Activated CD8-positive, alpha-beta memory T cell treated with anti-CD3 and anti-CD28 coated beads, Interleukin-2, amount 50 U/mL, for 4 hours (primary cell): ENCODE measurements around the gene ADGRB2.

Experiments
- DNase-seq: peaks from one replicate; pipeline ENCODE4 v3.0.0-alpha.2; 2020

The ADGRB2 gene

GRCh38 chr1:31700468-31701090 is 63.6 kb downstream of the ADGRB2 start:
- DNase-seq = no peak

- no peak for DNase-seq
These were observed 64.7 kb downstream of the ADGRB2 start for GRCh38 chr1:31699341-31699891.

GRCh38 chr1:31697369-31697984 is 66.7 kb downstream of the ADGRB2 start:
- DNase-seq = no peak

GRCh38 chr1:31696242-31696641 is 67.9 kb downstream of the ADGRB2 start:
- no peak for DNase-seq

- no peak for DNase-seq
These were observed 68.8 kb downstream of the ADGRB2 start for GRCh38 chr1:31695327-31695726.

- no peak for DNase-seq
These were observed 69.2 kb downstream of the ADGRB2 start for GRCh38 chr1:31694964-31695313.

GRCh38 chr1:31694069-31694963 is 69.8 kb downstream of the ADGRB2 start:
- no peak for DNase-seq

- no peak for DNase-seq
These were observed 70.9 kb downstream of the ADGRB2 start for GRCh38 chr1:31693231-31693630.

- no peak for DNase-seq
These were observed 72.2 kb downstream of the ADGRB2 start for GRCh38 chr1:31691951-31692350.

GRCh38 chr1:31691446-31691845 is 72.7 kb downstream of the ADGRB2 start:
- DNase-seq = no peak

GRCh38 chr1:31690921-31691320 is 73.2 kb downstream of the ADGRB2 start:
- no peak for DNase-seq

GRCh38 chr1:31689854-31690253 is 74.3 kb downstream of the ADGRB2 start:
- no peak for DNase-seq

- DNase-seq = no peak
These were observed 74.8 kb downstream of the ADGRB2 start for GRCh38 chr1:31689379-31689778.

- no peak for DNase-seq
These were observed 75.8 kb downstream of the ADGRB2 start for GRCh38 chr1:31688233-31688918.

GRCh38 chr1:31687601-31688000 is 76.5 kb downstream of the ADGRB2 start:
- DNase-seq = no peak

- DNase-seq = no peak
These were observed 78.3 kb downstream of the ADGRB2 start for GRCh38 chr1:31685795-31686194.

GRCh38 chr1:31683997-31684396 is 80.1 kb downstream of the ADGRB2 start:
- DNase-seq = no peak

GRCh38 chr1:31681415-31681814 is 82.7 kb downstream of the ADGRB2 start:
- DNase-seq = no peak

GRCh38 chr1:31679676-31680230 is 84.4 kb downstream of the ADGRB2 start:
- no peak for DNase-seq

GRCh38 chr1:31679091-31679490 is 85.0 kb downstream of the ADGRB2 start:
- no peak for DNase-seq

- DNase-seq = no peak
These were observed 85.5 kb downstream of the ADGRB2 start for GRCh38 chr1:31678681-31679080.

GRCh38 chr1:31677949-31678348 is 86.2 kb downstream of the ADGRB2 start:
- no peak for DNase-seq

GRCh38 chr1:31677401-31677800 is 86.7 kb downstream of the ADGRB2 start:
- DNase-seq = no peak
